GM12892 (cell line): ENCODE data around the gene CKS2.

Source experiments
- DNase-seq: peaks from one replicate; pipeline ENCODE4 v3.0.0; 2011; ENCODE audit not compliant: insufficient read length
- FAIRE-seq: peaks from 2 replicates; lab custom pipeline; 2011; peaks lifted over from hg19 to GRCh38; lab: Jason Lieb, UNC
- POLR2A ChIP-seq: IDR thresholded peaks from 2 replicates; pipeline ENCODE4 v1.6.1; 2011; ENCODE audit warnings: low read depth, low read length, control low read depth
- POLR2AphosphoS5 ChIP-seq: IDR thresholded peaks from 2 replicates; pipeline ENCODE4 v1.6.1; 2011; ENCODE audit warnings: low read depth, low read length, control low read depth
- TAF1 ChIP-seq: IDR thresholded peaks from 2 replicates; pipeline ENCODE4 v1.6.1; 2011; ENCODE audit warnings: low read depth, mild to moderate bottlenecking, control low read depth, low read length, borderline replicate concordance

The CKS2 gene

DNA sequence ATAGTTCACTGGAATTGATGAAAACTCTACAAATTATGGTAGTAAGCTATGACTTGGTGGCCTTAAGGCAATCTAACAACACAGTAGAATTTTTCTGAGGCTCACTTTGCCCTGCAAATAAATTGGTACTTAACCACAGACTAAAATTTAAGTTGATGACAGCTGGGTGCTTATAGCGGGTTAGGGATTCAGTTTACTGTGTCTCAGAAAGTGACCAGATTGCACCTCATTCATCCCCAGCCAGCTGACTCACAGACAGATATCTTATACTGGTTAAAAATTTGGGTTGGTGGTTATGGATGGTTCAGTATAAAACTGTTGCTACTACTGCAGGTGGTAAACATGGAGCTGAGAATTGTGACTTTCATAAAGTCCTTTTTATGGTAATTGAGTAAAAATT, 2.8 kb downstream of the CKS2 start:
- TF ChIP-seq POLR2A = no peak
- TF ChIP-seq POLR2AphosphoS5 = no peak
- no peak for TF ChIP-seq TAF1
- FAIRE-seq (no peak), DNase-seq (no peak)

DNA sequence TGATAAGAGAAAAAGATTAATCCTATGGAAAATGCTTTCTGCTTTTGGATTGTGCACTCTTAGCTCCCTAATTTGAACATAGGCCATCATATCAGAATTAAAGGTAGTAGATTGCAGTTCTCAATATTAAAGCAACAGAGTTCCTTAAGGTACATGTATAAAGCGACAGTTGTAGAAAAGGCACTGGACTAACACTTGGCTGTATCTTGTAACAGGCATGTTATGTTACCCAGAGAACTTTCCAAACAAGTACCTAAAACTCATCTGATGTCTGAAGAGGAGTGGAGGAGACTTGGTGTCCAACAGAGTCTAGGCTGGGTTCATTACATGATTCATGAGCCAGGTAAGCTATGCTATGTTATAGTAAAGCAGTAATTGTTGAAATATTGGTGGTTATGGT, 4.0 kb downstream of the CKS2 start:
- DNase-seq = no peak
- TF ChIP-seq POLR2AphosphoS5 (no peak), POLR2A (no peak), TAF1 (no peak)
- no peak for FAIRE-seq

GRCh38 chr9:89315482-89315881, 4.5 kb downstream of the CKS2 start:
- TF ChIP-seq POLR2AphosphoS5 (no peak), POLR2A (no peak), TAF1 (no peak)
- FAIRE-seq = no peak

GRCh38 chr9:89317282-89317681, 6.3 kb downstream of the CKS2 start:
- TF ChIP-seq POLR2A (peak; percentile 58), TAF1 (no peak), POLR2AphosphoS5 (peak; percentile 79)
- FAIRE-seq (no peak), DNase-seq (no peak)

More at GRCh38 chr9:89315482-89315881, 4.5 kb downstream of the CKS2 start:
- no peak for DNase-seq

DNA sequence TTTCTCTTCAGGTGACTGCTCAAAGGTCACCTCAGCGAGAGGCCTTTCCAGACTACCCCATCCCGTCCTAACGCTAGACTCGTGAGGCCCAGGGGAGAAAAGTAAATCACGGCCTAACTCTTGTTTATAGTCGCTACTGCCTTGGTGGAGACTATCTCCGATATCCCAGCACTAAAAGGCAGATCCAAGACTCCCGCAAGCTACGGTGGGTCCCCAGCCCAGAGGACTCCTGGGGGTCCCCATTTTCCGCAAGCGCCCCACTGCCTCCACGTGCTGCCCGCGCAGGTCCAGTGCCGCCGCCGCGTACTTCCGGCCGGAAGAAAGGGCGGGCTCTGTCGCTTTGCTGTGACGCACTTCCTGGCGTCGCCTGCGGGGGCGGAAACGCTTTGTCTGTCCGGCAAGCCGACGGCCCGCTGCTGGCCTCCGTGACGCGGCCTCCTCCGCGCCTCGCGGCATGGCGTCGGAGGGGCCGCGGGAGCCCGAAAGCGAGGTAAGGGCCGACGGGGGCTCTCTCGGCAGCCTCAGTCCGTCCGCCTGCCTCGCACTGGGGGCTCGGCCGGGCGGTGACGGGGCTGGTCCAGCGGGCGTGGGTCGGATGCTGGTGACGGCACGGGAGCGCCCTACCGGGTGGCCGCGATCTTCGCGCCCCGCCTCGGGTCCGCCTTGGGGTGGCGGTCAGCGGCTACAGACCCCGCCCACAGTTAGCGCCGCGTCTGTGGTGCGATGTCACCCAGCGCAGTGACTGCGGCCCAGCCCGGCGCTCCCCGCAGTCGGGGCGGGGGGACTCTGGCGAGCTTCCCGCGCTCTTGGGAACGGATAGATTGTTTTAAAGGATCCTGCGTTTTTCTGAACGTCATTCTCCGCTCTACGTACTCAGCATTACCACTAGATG, 7.4 kb downstream of the CKS2 start, which contains the start of gene SECISBP2:
Gene SECISBP2, plus strand, starts transcription at position 378 of the 892 bp plus-strand sequence. Its CDS starts 77 bp downstream, at position 455.
- peak; percentile 91 for FAIRE-seq
- TF ChIP-seq POLR2AphosphoS5 = peak; percentile 96
- TF ChIP-seq TAF1 = no peak; the same call in 1 of the 2 replicates
- TF ChIP-seq POLR2A = peak; percentile 97

DNA sequence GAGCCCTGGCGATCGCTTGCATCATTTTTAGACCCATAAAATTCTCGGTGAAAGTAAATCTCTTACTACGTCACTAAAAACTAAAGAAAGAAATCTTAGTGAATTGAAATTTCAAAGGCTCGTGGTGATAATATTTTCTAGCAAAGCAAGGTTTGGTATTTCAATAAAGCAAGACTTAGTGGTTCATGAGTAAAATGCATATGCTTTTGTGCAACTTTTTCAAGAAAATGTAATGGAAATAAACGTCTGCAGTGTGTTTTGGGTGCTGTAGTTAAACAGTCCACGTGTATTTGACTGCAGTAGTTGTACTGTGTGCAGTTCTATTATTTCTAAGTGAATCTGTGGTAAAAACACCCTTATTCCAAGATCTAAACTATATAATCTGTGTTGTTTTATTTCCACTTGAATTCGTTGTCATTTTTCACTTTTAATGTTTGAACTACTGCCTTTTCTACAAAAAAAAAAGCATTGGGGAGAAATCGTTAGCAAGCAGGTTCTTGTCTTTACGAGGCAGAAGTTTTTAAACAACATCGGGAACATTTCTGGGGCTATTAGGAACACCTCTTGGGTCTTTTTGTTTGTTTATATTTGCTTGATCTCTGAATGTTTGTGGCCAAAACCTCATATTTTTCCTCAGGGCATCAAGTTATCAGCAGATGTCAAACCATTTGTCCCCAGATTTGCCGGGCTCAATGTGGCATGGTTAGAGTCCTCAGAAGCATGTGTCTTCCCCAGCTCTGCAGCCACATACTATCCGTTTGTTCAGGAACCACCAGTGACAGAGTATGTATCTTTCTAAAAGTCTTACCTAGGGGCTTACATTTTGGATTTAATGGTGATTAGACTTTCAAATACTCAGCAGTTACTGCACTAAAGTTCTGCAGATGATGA, 8.3 kb downstream of the CKS2 start:
- FAIRE-seq (peak; percentile 17), DNase-seq (no peak)
- TF ChIP-seq POLR2A (no peak), TAF1 (no peak), POLR2AphosphoS5 (no peak)

More for the DNA sequence above, 7.4 kb downstream of the CKS2 start, which contains the start of gene SECISBP2:
- DNase-seq = peak; percentile 77

GRCh38 chr9:89323390-89323789, 12.4 kb downstream of the CKS2 start:
- DNase-seq = no peak
- FAIRE-seq = no peak
- TF ChIP-seq POLR2A = no peak
- no peak for TF ChIP-seq POLR2AphosphoS5
- no peak for TF ChIP-seq TAF1

- no peak for FAIRE-seq
- TF ChIP-seq TAF1 (no peak), POLR2AphosphoS5 (no peak), POLR2A (no peak)
- DNase-seq = no peak
Observed at GRCh38 chr9:89325733-89326132, 14.7 kb downstream of the CKS2 start.

GRCh38 chr9:89328064-89328463, 17.1 kb downstream of the CKS2 start:
- TF ChIP-seq TAF1 = no peak
- TF ChIP-seq POLR2A = no peak
- no peak for TF ChIP-seq POLR2AphosphoS5
- FAIRE-seq = no peak
- DNase-seq = no peak

DNA sequence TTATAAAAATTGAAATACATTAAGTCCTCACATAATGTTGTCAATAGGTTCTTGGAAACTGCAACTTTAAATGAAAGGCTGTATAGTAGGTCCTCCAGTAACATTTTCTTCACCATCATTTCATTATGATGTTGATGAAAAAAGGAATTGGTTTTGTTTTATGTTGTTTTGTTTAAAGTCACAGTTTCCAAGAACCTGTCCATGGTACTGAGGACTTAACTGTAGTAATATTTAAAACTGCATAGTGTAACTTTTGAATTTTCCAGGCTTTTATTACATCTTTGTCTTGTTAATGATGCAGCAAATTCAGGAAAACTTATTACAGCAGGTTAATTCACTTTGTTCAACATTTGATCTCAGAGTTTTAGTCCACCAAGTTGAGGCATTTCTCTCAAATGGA, 18.9 kb downstream of the CKS2 start:
- no peak for TF ChIP-seq POLR2AphosphoS5
- no peak for TF ChIP-seq TAF1
- no peak for TF ChIP-seq POLR2A
- FAIRE-seq = no peak
- no peak for DNase-seq

GRCh38 chr9:89330513-89330912, 19.5 kb downstream of the CKS2 start:
- FAIRE-seq (no peak), DNase-seq (no peak)

More at GRCh38 chr9:89330513-89330912, 19.5 kb downstream of the CKS2 start:
- TF ChIP-seq POLR2A (no peak), TAF1 (no peak), POLR2AphosphoS5 (no peak)
